IMR-90 (cell line): ENCODE results near the gene SPCS3. TPM values are rescaled to one million over a fixed set of nuclear protein-coding genes. Genes with fewer than 3 reads are reported as not detected.

Experiments used
- ATAC-seq: fragments of 200-7000 bp; cut with Tn5 transposase; 2 replicates; pipeline ENCODE4 v1.9.1; 2020; ENCODE audit warnings: low read depth, mild to moderate bottlenecking, moderate library complexity
- BruUV-seq: library from RNA; stranded (reverse); fragments of 400-500 nt; replicated peaks from 2 replicates; lab custom pipeline; 2021; lab: Mats Ljungman, UMichigan
- CTCF ChIA-PET: fragments of 300-600 bp; formaldehyde crosslinking; extraction: SDS; loops from one replicate; lab custom pipeline; 2021; ENCODE audit warnings: antibody characterized with exemption; lab: Yijun Ruan, JAX
- POLR2A ChIA-PET: fragments of 300-600 bp; sonication (Branson Sonifier 250); formaldehyde crosslinking; loops from one replicate; lab custom pipeline; 2022; ENCODE audit warnings: antibody characterized with exemption; ENCODE audit not compliant: unreplicated experiment; lab: Charles Lee
- DNase-seq: peaks from one replicate; pipeline ENCODE4 v3.0.0; 2013
- H2AFZ ChIP-seq: replicated peaks from 2 replicates; pipeline ENCODE3; 2013; ENCODE audit warnings: low read length, mild to moderate bottlenecking; ENCODE audit not compliant: poor library complexity
- H2AK5ac ChIP-seq: 2 replicates; pipeline ENCODE4 v1.6.1; 2013; ENCODE audit warnings: low read depth, low read length, inconsistent platforms
- H2AK9ac ChIP-seq: replicated peaks from 2 replicates; pipeline ENCODE3; 2013; ENCODE audit warnings: mild to moderate bottlenecking, low read depth, low read length, moderate library complexity; ENCODE audit not compliant: poor library complexity
- H2BK120ac ChIP-seq: 2 replicates; pipeline ENCODE4 v1.6.1; 2013; ENCODE audit warnings: low read depth, low read length, inconsistent platforms
- H2BK15ac ChIP-seq: 3 replicates; pipeline ENCODE4 v1.6.1; 2013; ENCODE audit warnings: low read depth, low read length, inconsistent platforms
- H2BK20ac ChIP-seq: 2 replicates; pipeline ENCODE4 v1.6.1; 2013; ENCODE audit warnings: low read depth, mild to moderate bottlenecking, inconsistent platforms, low read length, moderate library complexity
- H2BK5ac ChIP-seq: 2 replicates; pipeline ENCODE4 v1.6.1; 2013; ENCODE audit warnings: mild to moderate bottlenecking, low read depth, low read length, inconsistent platforms; ENCODE audit not compliant: poor library complexity, severe bottlenecking
- H3K14ac ChIP-seq: replicated peaks from 2 replicates; pipeline ENCODE4 v1.6.1; 2013; ENCODE audit warnings: low read depth, low read length, inconsistent platforms
- H3K18ac ChIP-seq: 2 replicates; pipeline ENCODE4 v1.6.1; 2013; ENCODE audit warnings: low read depth, low read length, control low read depth
- H3K23ac ChIP-seq: 2 replicates; pipeline ENCODE4 v1.6.1; 2013; ENCODE audit warnings: low read depth, low read length, inconsistent platforms
- H3K27ac ChIP-seq: 2 replicates; pipeline ENCODE4 v1.5.1; 2013; ENCODE audit warnings: mild to moderate bottlenecking, control low read depth, low read length; ENCODE audit not compliant: insufficient read depth
- H3K27me3 ChIP-seq: 2 replicates; pipeline ENCODE4 v1.6.1; 2013; ENCODE audit warnings: low read length; ENCODE audit not compliant: control insufficient read depth, insufficient read depth
- H3K36me3 ChIP-seq: 2 replicates; pipeline ENCODE4 v1.6.1; 2013; ENCODE audit warnings: low read length, mixed read lengths; ENCODE audit not compliant: control insufficient read depth, insufficient read depth
- H3K4ac ChIP-seq: 2 replicates; pipeline ENCODE4 v1.6.1; 2013; ENCODE audit warnings: low read depth, low read length, inconsistent platforms
- H3K4me1 ChIP-seq: 2 replicates; pipeline ENCODE4 v1.6.1; 2013; ENCODE audit warnings: low read length, mixed read lengths; ENCODE audit not compliant: control insufficient read depth, insufficient read depth
- H3K4me2 ChIP-seq: 2 replicates; pipeline ENCODE4 v1.6.1; 2013; ENCODE audit warnings: low read depth, mild to moderate bottlenecking, control low read depth, low read length, moderate library complexity
- H3K4me3 ChIP-seq: 2 replicates; pipeline ENCODE4 v1.5.1; 2013; ENCODE audit warnings: low read depth, mild to moderate bottlenecking, control low read depth, low read length, moderate library complexity; ENCODE audit not compliant: insufficient read depth
- H3K56ac ChIP-seq: 2 replicates; pipeline ENCODE4 v1.6.1; 2013; ENCODE audit warnings: low read length, inconsistent platforms; ENCODE audit not compliant: insufficient read depth; ENCODE audit errors: extremely low read depth
- H3K79me1 ChIP-seq, 2 experiments: 2 replicates each; pipeline ENCODE4 v1.6.1; 2013; ENCODE audit warnings: low read length in 2 of 2, inconsistent platforms in 1 of 2, low read depth in 1 of 2
- H3K9ac ChIP-seq: 2 replicates; pipeline ENCODE4 v1.6.1; 2013; ENCODE audit warnings: low read depth, low read length, control low read depth
- H3K9me1 ChIP-seq: 2 replicates; pipeline ENCODE4 v1.6.1; 2013; ENCODE audit warnings: low read length, inconsistent platforms; ENCODE audit not compliant: insufficient read depth
- H3K9me3 ChIP-seq: 2 replicates; pipeline ENCODE4 v1.6.1; 2013; ENCODE audit warnings: low read length; ENCODE audit not compliant: control insufficient read depth, insufficient read depth
- H4K20me1 ChIP-seq: 2 replicates; pipeline ENCODE4 v1.6.1; 2013; ENCODE audit warnings: low read length, inconsistent platforms; ENCODE audit not compliant: insufficient read depth
- H4K5ac ChIP-seq: 2 replicates; pipeline ENCODE4 v1.6.1; 2013; ENCODE audit warnings: mild to moderate bottlenecking, low read depth, low read length, control low read depth
- H4K8ac ChIP-seq, 2 experiments: 2 replicates each; pipeline ENCODE4 v1.6.1; 2013; ENCODE audit warnings: low read depth in 2 of 2, low read length in 2 of 2, control low read depth in 1 of 2, inconsistent platforms in 1 of 2
- H4K91ac ChIP-seq: 2 replicates; pipeline ENCODE4 v1.6.1; 2013; ENCODE audit warnings: low read depth, low read length, inconsistent platforms; ENCODE audit not compliant: insufficient read depth
- BHLHE40 ChIP-seq: fragments of 150-350 bp; IDR thresholded peaks from 2 replicates; pipeline ENCODE4 v1.6.1; 2016; ENCODE audit warnings: mild to moderate bottlenecking, low read depth, low read length
- CEBPB ChIP-seq: IDR thresholded peaks from 2 replicates; pipeline ENCODE4 v1.6.1; 2012; ENCODE audit warnings: low read depth, low read length, improper control_type of control experiment
- FOS ChIP-seq: fragments of 150-350 bp; IDR thresholded peaks from 2 replicates; pipeline ENCODE4 v1.6.1; 2016; ENCODE audit warnings: low read depth, low read length
- MAFK ChIP-seq: IDR thresholded peaks from 2 replicates; pipeline ENCODE4 v1.6.1; 2012; ENCODE audit warnings: low read depth, low read length, improper control_type of control experiment
- MAZ ChIP-seq: IDR thresholded peaks from 2 replicates; pipeline ENCODE4 v1.6.1; 2012; ENCODE audit warnings: low read depth, mild to moderate bottlenecking, low read length, improper control_type of control experiment, moderate library complexity, borderline replicate concordance
- MXI1 ChIP-seq: IDR thresholded peaks from 2 replicates; pipeline ENCODE4 v1.6.1; 2012; ENCODE audit warnings: low read depth, mild to moderate bottlenecking, low read length, moderate library complexity, borderline replicate concordance
- NFE2L2 ChIP-seq: fragments of 150-350 bp; IDR thresholded peaks from 2 replicates; pipeline ENCODE4 v1.6.1; 2016; ENCODE audit warnings: low read depth, mild to moderate bottlenecking, low read length
- RCOR1 ChIP-seq: IDR thresholded peaks from 2 replicates; pipeline ENCODE4 v1.6.1; 2012; ENCODE audit warnings: mild to moderate bottlenecking, low read length, improper control_type of control experiment; ENCODE audit not compliant: insufficient replicate concordance
- RFX5 ChIP-seq: IDR thresholded peaks from 2 replicates; pipeline ENCODE4 v1.8.0; 2012; ENCODE audit warnings: low read depth, mild to moderate bottlenecking, low read length, moderate library complexity
- SMC3 ChIP-seq: fragments of 150-350 bp; IDR thresholded peaks from 2 replicates; pipeline ENCODE4 v1.6.1; 2016; ENCODE audit warnings: low read depth, mild to moderate bottlenecking, antibody characterized with exemption, low read length, moderate library complexity
- WGBS, 2 experiments: methylation state at CpG; one replicate each; pipeline versions ENCODE4 v1.1.5 to v1.1.7; 2013; ENCODE audit warnings: missing lambda C conversion rate in 2 of 2; ENCODE audit not compliant: insufficient read length in 1 of 2; ENCODE audit errors: extremely low coverage in 2 of 2; 5-methylcytosine and 5-hydroxymethylcytosine counted together
- dilution Hi-C: fragments of 300-500 bp; cut with HindIII; formaldehyde crosslinking; loops from one replicate; pipeline ENCODE4 v1.14.3; 2018; ENCODE audit warnings: low sequenced_read_pairs; ENCODE audit not compliant: unreplicated experiment
- in situ Hi-C: fragments of 300-500 bp; cut with MboI; formaldehyde crosslinking; loops from 3 replicates; pipeline ENCODE4 v1.14.3; 2019; ENCODE audit warnings: low sequenced_read_pairs, inconsistent platforms, mixed read lengths
- intact Hi-C: fragments of 100-400 bp; cut with micrococcal nuclease; formaldehyde crosslinking; loops from 2 replicates; pipeline ENCODE4 v1.10.0; 2022
- polyA plus RNA-seq, 3 experiments: library from polyadenylated mRNA; depleted of rRNA; stranded (reverse); fragments of >200 nt; gene quantifications; 2 replicates each; pipeline ENCODE4 v1.2.3, GENCODE V29; 2012; ENCODE audit warnings: low replicate concordance in 1 of 3
- total RNA-seq: library from RNA; depleted of rRNA; stranded (reverse); fragments of >200 nt; gene quantifications from 2 replicates; pipeline ENCODE4 v1.2.3, GENCODE V29; 2012
- TF ChIP-seq, protein P1 (sequence below): fragments of 150-350 bp; IDR thresholded peaks from 2 replicates; pipeline ENCODE4 v1.6.1; 2017; ENCODE audit warnings: mild to moderate bottlenecking, antibody characterized with exemption, low read length, low read depth
- TF ChIP-seq, protein P2 (sequence below): conservative IDR thresholded peaks from 2 replicates; pipeline ENCODE4 v1.5.1; 2012; ENCODE audit warnings: mild to moderate bottlenecking, low read depth, low read length, improper control_type of control experiment
- TF ChIP-seq, protein P3 (sequence below): fragments of 150-350 bp; IDR thresholded peaks from 2 replicates; pipeline ENCODE4 v1.6.1; 2016; ENCODE audit warnings: low read depth, mild to moderate bottlenecking, low read length, moderate library complexity, borderline replicate concordance

The SPCS3 gene
- total and polyA plus RNA-seq, 2 of the 4 experiments (the other 2 are of a cell fraction) = 41.6 to 77.4 TPM

DNA sequence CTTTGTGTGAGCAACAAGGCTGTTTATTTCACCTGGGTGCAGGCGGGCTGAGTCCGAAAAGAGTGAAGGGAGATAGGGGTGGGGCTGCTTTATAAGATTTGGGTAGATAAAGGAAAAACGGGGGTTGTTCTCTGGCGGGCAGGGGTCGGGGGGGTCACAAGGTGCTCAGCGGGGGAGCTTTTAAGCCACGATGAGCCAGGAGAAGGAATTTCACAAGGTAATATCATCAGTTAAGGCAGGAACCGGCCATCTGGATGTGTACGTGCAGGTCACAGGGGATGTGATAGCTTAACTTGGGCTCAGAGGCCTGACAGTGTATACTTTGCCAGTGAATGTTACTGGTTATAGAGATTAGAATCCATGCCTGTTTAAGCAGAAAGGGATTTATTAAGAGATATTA is 19.7 kb upstream of the SPCS3 start:
- Histone ChIP-seq H4K91ac (no peak overlapping the region), H3K18ac (0 out of 2 replicates have a peak overlapping the region, but pooled peaks have one; percentile 21), H2AK9ac (no peak overlapping the region), H3K4me2 (no peak overlapping the region), H2BK20ac (no peak overlapping the region), H2BK5ac (no peak overlapping the region), H2AK5ac (0 out of 2 replicates have a peak overlapping the region, but pooled peaks have one; percentile 54), H4K20me1 (no peaks in the 10 kb centered on the region), H3K27ac (no peak overlapping the region), H4K8ac (no peak overlapping the region), H3K79me1 (no peaks in the 10 kb centered on the region), H3K27me3 (no peaks in the 10 kb centered on the region), H2BK15ac (0 out of 3 replicates have a peak overlapping the region, but pooled peaks have one; percentile 2), H4K5ac (no peak overlapping the region), H3K9ac (no peak overlapping the region), H3K36me3 (no peaks in the 10 kb centered on the region), H3K4ac (no peak overlapping the region), H3K56ac (no peak overlapping the region), H2AFZ (no peak overlapping the region), H2BK120ac (peak overlapping the region; percentile 66; the same call in 1 of the 2 replicates), H3K14ac (no peak overlapping the region), H3K23ac (no peak overlapping the region), H3K9me1 (peaks cover 3% of the 10 kb centered on the region; the same call in 1 of the 2 replicates), H3K4me1 (peaks cover 5% of the 10 kb centered on the region), H3K4me3 (no peak overlapping the region), H3K9me3 (no peaks in the 10 kb centered on the region)
- 100% methylated on average over 1 of the region's 9 CpGs; no CpG with 5 or more reads in 1 of the 2 experiments for WGBS, 2 experiments
- BruUV-seq = no TSS peak
- in situ Hi-C loops = no loop called here
- TF ChIP-seq, protein P1, sequence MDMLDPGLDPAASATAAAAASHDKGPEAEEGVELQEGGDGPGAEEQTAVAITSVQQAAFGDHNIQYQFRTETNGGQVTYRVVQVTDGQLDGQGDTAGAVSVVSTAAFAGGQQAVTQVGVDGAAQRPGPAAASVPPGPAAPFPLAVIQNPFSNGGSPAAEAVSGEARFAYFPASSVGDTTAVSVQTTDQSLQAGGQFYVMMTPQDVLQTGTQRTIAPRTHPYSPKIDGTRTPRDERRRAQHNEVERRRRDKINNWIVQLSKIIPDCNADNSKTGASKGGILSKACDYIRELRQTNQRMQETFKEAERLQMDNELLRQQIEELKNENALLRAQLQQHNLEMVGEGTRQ = no peak
- TF ChIP-seq, protein P2, sequence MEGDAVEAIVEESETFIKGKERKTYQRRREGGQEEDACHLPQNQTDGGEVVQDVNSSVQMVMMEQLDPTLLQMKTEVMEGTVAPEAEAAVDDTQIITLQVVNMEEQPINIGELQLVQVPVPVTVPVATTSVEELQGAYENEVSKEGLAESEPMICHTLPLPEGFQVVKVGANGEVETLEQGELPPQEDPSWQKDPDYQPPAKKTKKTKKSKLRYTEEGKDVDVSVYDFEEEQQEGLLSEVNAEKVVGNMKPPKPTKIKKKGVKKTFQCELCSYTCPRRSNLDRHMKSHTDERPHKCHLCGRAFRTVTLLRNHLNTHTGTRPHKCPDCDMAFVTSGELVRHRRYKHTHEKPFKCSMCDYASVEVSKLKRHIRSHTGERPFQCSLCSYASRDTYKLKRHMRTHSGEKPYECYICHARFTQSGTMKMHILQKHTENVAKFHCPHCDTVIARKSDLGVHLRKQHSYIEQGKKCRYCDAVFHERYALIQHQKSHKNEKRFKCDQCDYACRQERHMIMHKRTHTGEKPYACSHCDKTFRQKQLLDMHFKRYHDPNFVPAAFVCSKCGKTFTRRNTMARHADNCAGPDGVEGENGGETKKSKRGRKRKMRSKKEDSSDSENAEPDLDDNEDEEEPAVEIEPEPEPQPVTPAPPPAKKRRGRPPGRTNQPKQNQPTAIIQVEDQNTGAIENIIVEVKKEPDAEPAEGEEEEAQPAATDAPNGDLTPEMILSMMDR = no peak
- TF ChIP-seq FOS (no peak), MXI1 (no peak), RCOR1 (no peak), MAZ (no peak), SMC3 (no peak), NFE2L2 (no peak), CEBPB (no peak), BHLHE40 (no peak), MAFK (no peak), RFX5 (no peak)
- TF ChIP-seq, protein P3, sequence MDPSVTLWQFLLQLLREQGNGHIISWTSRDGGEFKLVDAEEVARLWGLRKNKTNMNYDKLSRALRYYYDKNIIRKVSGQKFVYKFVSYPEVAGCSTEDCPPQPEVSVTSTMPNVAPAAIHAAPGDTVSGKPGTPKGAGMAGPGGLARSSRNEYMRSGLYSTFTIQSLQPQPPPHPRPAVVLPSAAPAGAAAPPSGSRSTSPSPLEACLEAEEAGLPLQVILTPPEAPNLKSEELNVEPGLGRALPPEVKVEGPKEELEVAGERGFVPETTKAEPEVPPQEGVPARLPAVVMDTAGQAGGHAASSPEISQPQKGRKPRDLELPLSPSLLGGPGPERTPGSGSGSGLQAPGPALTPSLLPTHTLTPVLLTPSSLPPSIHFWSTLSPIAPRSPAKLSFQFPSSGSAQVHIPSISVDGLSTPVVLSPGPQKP = no peak
- intact Hi-C loops = no loop called here
- ChIA-PET POLR2A (no interaction called here), CTCF (no interaction called here)
- ATAC-seq = no peak
- no peak for DNase-seq
- dilution Hi-C loops = no loop called here
